CD14-positive monocyte (primary cell): Measurements from ENCODE around the gene SYT4. TPM values are rescaled to one million over a fixed set of nuclear protein-coding genes. Genes with fewer than 3 reads are reported as not detected.

Experiments used
- DNase-seq, 3 donors: peaks; one replicate each; pipeline ENCODE4 v3.0.0-alpha.2; 2011 to 2022
- H2AFZ ChIP-seq: 2 replicates; pipeline ENCODE4 v1.6.0; 2012; ENCODE audit warnings: mild to moderate bottlenecking, low read depth, low read length, inconsistent platforms; ENCODE audit not compliant: insufficient read depth, poor library complexity, severe bottlenecking
- H3K27ac ChIP-seq, 2 donors: 1 replicate in 1 of 2; 2 replicates in 1 of 2; pipeline ENCODE4 v1.5.1; 2012 to 2013; ENCODE audit warnings: low read length in 2 of 2, control low read depth in 1 of 2, inconsistent platforms in 1 of 2, low read depth in 1 of 2, mild to moderate bottlenecking in 1 of 2
- H3K27me3 ChIP-seq, 2 donors: one replicate each; pipeline versions ENCODE4 v1.6.0 to v1.6.1; 2011 to 2013; ENCODE audit warnings: low read length in 2 of 2; ENCODE audit not compliant: control insufficient read depth in 2 of 2, insufficient read depth in 2 of 2
- H3K36me3 ChIP-seq, 2 donors: replicated peaks in 1 of 2; 1 replicate in 1 of 2; 2 replicates in 1 of 2; pipeline versions ENCODE4 v1.5.1 to v1.6.1; 2012 to 2013; ENCODE audit warnings: low read length in 2 of 2, control low read depth in 1 of 2, inconsistent platforms in 1 of 2, mild to moderate bottlenecking in 1 of 2; ENCODE audit not compliant: insufficient read depth in 2 of 2, control insufficient read depth in 1 of 2
- H3K4me1 ChIP-seq, 2 donors: 1 replicate in 1 of 2; 2 replicates in 1 of 2; pipeline versions ENCODE4 v1.5.1 to v1.6.1; 2012 to 2013; ENCODE audit warnings: low read length in 2 of 2, control low read depth in 1 of 2, inconsistent platforms in 1 of 2, mild to moderate bottlenecking in 1 of 2, moderate library complexity in 1 of 2; ENCODE audit not compliant: insufficient read depth in 2 of 2, control insufficient read depth in 1 of 2
- H3K4me2 ChIP-seq: replicated peaks from 2 replicates; pipeline ENCODE3; 2012; ENCODE audit warnings: low read length, moderate library complexity, mild to moderate bottlenecking; ENCODE audit not compliant: poor library complexity, severe bottlenecking; ENCODE audit errors: extremely low read depth
- H3K4me3 ChIP-seq, 3 experiments: fragments of 200-600 bp in 1 of 3; sonication (generic) in 1 of 3; replicated peaks in 1 of 3; 1 replicate in 2 of 3; 2 replicates in 1 of 3; pipeline ENCODE4 v1.5.1; 2011 to 2013; ENCODE audit warnings: low read length in 3 of 3, mild to moderate bottlenecking in 3 of 3, control low read depth in 2 of 3, low read depth in 2 of 3, inconsistent platforms in 1 of 3, moderate library complexity in 1 of 3
- H3K79me2 ChIP-seq: 2 replicates; pipeline ENCODE4 v1.6.0; 2012; ENCODE audit warnings: mild to moderate bottlenecking, control low read depth, inconsistent platforms, low read length, moderate library complexity; ENCODE audit not compliant: insufficient read depth
- H3K9ac ChIP-seq: 2 replicates; pipeline ENCODE4 v1.6.0; 2017; ENCODE audit warnings: low read length, mild to moderate bottlenecking; ENCODE audit not compliant: insufficient read depth, poor library complexity, severe bottlenecking
- H3K9me3 ChIP-seq, 2 donors: replicated peaks in 1 of 2; 1 replicate in 1 of 2; 2 replicates in 1 of 2; pipeline versions ENCODE4 v1.5.1 to v1.6.1; 2012 to 2013; ENCODE audit warnings: low read length in 2 of 2, control low read depth in 1 of 2; ENCODE audit not compliant: control insufficient read depth in 1 of 2, insufficient read depth in 1 of 2
- H4K20me1 ChIP-seq: 2 replicates; pipeline ENCODE4 v1.6.0; 2012; ENCODE audit warnings: mild to moderate bottlenecking, low read length, control low read depth, moderate library complexity; ENCODE audit not compliant: insufficient read depth
- H3K27ac Mint-ChIP-seq, 7 donors: one replicate each; pipeline ENCODE4 v1.8.0; 2020; ENCODE audit warnings: mild to moderate bottlenecking in 7 of 7, mixed read lengths in 7 of 7, moderate library complexity in 6 of 7, inconsistent platforms in 2 of 7
- H3K27me3 Mint-ChIP-seq, 3 donors: one replicate each; pipeline ENCODE4 v1.8.0; 2021 to 2022; ENCODE audit warnings: low read depth in 3 of 3, mild to moderate bottlenecking in 3 of 3, mixed read lengths in 3 of 3, moderate library complexity in 3 of 3, inconsistent platforms in 1 of 3
- H3K36me3 Mint-ChIP-seq, 2 donors: one replicate each; pipeline ENCODE4 v1.8.0; 2020; ENCODE audit warnings: mixed read lengths in 2 of 2, inconsistent platforms in 1 of 2, mild to moderate bottlenecking in 1 of 2
- H3K4me1 Mint-ChIP-seq: one replicate; pipeline ENCODE4 v1.8.0; 2020; ENCODE audit warnings: mild to moderate bottlenecking, mixed read lengths
- H3K4me3 Mint-ChIP-seq, 2 donors: one replicate each; pipeline ENCODE4 v1.8.0; 2020; ENCODE audit warnings: mild to moderate bottlenecking in 2 of 2, mixed read lengths in 2 of 2, moderate library complexity in 1 of 2
- H3K9me3 Mint-ChIP-seq, 7 donors: one replicate each; pipeline ENCODE4 v1.8.0; 2020 to 2022; ENCODE audit warnings: mixed read lengths in 7 of 7, mild to moderate bottlenecking in 6 of 7, moderate library complexity in 6 of 7, inconsistent platforms in 2 of 7
- WGBS: methylation state at CpG from one replicate; pipeline ENCODE4 v1.1.5; 2013; ENCODE audit warnings: missing lambda C conversion rate; ENCODE audit not compliant: insufficient coverage; 5-methylcytosine and 5-hydroxymethylcytosine counted together
- intact Hi-C, 2 donors: fragments of 100-400 bp; cut with micrococcal nuclease; formaldehyde crosslinking; loops; one replicate each; pipeline versions ENCODE4 v1.15.0 to v1.15.1; 2023
- polyA plus RNA-seq, 3 donors: library from polyadenylated mRNA; depleted of rRNA in 1 of 3; unstranded in 2 of 3; stranded (reverse) in 1 of 3; fragments of 300-500 nt in 2 of 3; fragments of >200 nt in 1 of 3; fragmentation: Illumina TruSeq in 2 of 3; gene quantifications; 1 replicate in 2 of 3; 2 replicates in 1 of 3; pipeline ENCODE4 v1.2.3, GENCODE V29; 2012 to 2021
- TF ChIP-seq, protein P1 (sequence below): fragments of 200-600 bp; IDR thresholded peaks from one replicate; pipeline ENCODE4 v1.8.0; 2022; ENCODE audit warnings: antibody characterized with exemption, mild to moderate bottlenecking

SYT4 gene
- polyA plus RNA-seq, 3 donors, result not detected

DNA sequence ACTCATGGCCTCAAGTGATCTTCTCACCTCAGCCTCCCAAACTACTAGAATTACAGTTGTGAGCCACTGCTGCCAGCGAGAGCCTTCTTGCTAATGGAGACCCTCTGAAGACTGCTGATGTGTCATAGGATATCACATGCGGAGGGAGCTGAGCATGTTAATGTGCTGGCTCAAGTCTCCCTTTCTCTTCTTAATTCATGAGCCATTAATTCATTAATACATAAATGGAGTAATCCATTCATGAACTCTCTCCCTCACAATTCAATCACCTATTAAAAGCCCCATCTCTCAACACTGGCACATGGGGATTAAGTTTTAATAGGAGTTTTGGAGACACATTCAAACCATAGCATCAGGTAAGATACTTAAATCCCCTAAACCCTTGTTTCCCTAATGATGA is 54.8 kb downstream of the SYT4 start:
- H3K9me3 ChIP-seq, result no peaks in the 10 kb centered on the region
- no peaks in the 10 kb centered on the region for H3K36me3 ChIP-seq
- Mint-ChIP-seq H3K9me3 (peaks cover 0 to 6% (median 0%) of the 10 kb centered on the region in 7 donors), H3K4me3 (no peak overlapping the region), H3K27ac (no peak overlapping the region), H3K36me3 (no peaks in the 10 kb centered on the region), H3K27me3 (peaks cover 0 to 3% (median 0%) of the 10 kb centered on the region in 3 donors), H3K4me1 (no peaks in the 10 kb centered on the region)
- H4K20me1 ChIP-seq, result no peaks in the 10 kb centered on the region
- no peak for DNase-seq
- no peak overlapping the region for H3K9ac ChIP-seq
- H3K4me2 ChIP-seq, result no peak overlapping the region
- intact Hi-C loops, result no loop called here
- H3K27ac ChIP-seq, result no peak overlapping the region
- TF ChIP-seq, protein P1, sequence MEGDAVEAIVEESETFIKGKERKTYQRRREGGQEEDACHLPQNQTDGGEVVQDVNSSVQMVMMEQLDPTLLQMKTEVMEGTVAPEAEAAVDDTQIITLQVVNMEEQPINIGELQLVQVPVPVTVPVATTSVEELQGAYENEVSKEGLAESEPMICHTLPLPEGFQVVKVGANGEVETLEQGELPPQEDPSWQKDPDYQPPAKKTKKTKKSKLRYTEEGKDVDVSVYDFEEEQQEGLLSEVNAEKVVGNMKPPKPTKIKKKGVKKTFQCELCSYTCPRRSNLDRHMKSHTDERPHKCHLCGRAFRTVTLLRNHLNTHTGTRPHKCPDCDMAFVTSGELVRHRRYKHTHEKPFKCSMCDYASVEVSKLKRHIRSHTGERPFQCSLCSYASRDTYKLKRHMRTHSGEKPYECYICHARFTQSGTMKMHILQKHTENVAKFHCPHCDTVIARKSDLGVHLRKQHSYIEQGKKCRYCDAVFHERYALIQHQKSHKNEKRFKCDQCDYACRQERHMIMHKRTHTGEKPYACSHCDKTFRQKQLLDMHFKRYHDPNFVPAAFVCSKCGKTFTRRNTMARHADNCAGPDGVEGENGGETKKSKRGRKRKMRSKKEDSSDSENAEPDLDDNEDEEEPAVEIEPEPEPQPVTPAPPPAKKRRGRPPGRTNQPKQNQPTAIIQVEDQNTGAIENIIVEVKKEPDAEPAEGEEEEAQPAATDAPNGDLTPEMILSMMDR, result no peak
- H2AFZ ChIP-seq, result no peak overlapping the region
- H3K4me3 ChIP-seq, result no peak overlapping the region
- H3K4me1 ChIP-seq, result no peaks in the 10 kb centered on the region
- H3K27me3 ChIP-seq, result no peaks in the 10 kb centered on the region
- H3K79me2 ChIP-seq, result no peaks in the 10 kb centered on the region
- no CpG with 5 or more reads among the region's 2 CpGs for WGBS

DNA sequence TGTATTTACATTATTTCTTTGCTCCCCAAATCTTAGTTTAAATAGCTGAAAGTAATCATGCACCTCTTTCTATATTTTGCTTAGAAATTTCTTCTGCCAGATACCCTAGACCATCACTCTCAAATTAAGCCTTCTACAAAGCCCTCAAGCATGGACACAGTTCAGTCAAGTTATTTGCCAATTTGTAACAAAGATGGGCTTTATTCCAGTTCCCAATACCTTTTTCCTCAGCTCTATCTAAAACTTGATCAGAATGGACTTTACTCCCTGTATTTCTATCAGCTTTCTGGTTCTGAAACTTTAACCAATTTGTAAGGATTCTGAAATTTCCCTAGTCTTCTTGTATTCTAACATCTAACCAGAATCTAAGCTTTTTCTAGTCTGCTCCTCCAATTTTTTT is 56.6 kb downstream of the SYT4 start:
- Mint-ChIP-seq H3K27me3 (peaks cover 0 to 3% (median 0%) of the 10 kb centered on the region in 3 donors), H3K4me1 (no peaks in the 10 kb centered on the region), H3K36me3 (no peaks in the 10 kb centered on the region), H3K9me3 (peaks cover 0 to 5% (median 2%) of the 10 kb centered on the region in 7 donors), H3K27ac (no peak overlapping the region), H3K4me3 (no peak overlapping the region)
- Histone ChIP-seq H3K4me2 (no peak overlapping the region), H3K9ac (no peak overlapping the region), H3K27ac (no peak overlapping the region), H4K20me1 (no peaks in the 10 kb centered on the region), H3K9me3 (no peaks in the 10 kb centered on the region), H2AFZ (no peak overlapping the region), H3K4me3 (no peak overlapping the region), H3K36me3 (no peaks in the 10 kb centered on the region), H3K79me2 (no peaks in the 10 kb centered on the region), H3K27me3 (no peaks in the 10 kb centered on the region), H3K4me1 (no peaks in the 10 kb centered on the region)
- TF ChIP-seq, protein P1, result no peak
- no peak for DNase-seq
- intact Hi-C loops, result no loop called here

Other genes starting within 250 kb of the SYT4 start
- gene RIT2, start 161.8 kb downstream of the SYT4 start, polyA plus RNA-seq, result not detected